ENCODE results near the gene CCND2.

GRCh38 chr12:4252601-4253000, 21.0 kb upstream of the CCND2 start:
- TF ChIP-seq CTCF (conservative IDR thresholded peaks at IDR 0.05; ENCODE audit: low read depth, low read length) (no peak), ELK1 (IDR thresholded peaks at IDR 0.05; ENCODE audit: borderline replicate concordance, low read depth, low read length) (no peak), CEBPB (IDR thresholded peaks at IDR 0.05; ENCODE audit: low read depth, low read length) (no peak), BHLHE40 (IDR thresholded peaks at IDR 0.05; ENCODE audit: low read depth, low read length) (no peak), CHD1 (IDR thresholded peaks at IDR 0.05; ENCODE audit: low read depth, low read length) (no peak), NFE2L2 (IDR thresholded peaks at IDR 0.05; ENCODE audit: low read depth, low read length) (no peak)

Data from IMR-90 (cell line).